ENCODE results near the gene LYST. TPM values are rescaled to one million over a fixed set of nuclear protein-coding genes. Genes with fewer than 3 reads are reported as not detected.

The LYST gene
- polyA plus RNA-seq, 1 donor (not counting 4 experiments of a cell fraction or from before 2014, with no cell fraction given), result 24.7 TPM

GRCh38 chr1:235841938-235842545 is 24.7 kb downstream of the LYST start:
- H3K27ac ChIP-seq (ENCODE audit: control insufficient read depth, insufficient read depth, low read length), result no peak overlapping the region
- H3K9me1 ChIP-seq (ENCODE audit: control insufficient read depth, extremely low read depth, insufficient read depth, low read length), result no peaks in the 10 kb centered on the region
- H3K4me3 ChIP-seq (ENCODE audit: control insufficient read depth in 2 of 3, extremely low read depth in 1 of 3, insufficient read depth in 2 of 3, low read depth in 1 of 3, low read length in 3 of 3), result no peak overlapping the region
- H3K79me2 ChIP-seq (ENCODE audit: control insufficient read depth, insufficient read depth, low read length), result peaks cover 47% of the 10 kb centered on the region
- TF ChIP-seq CTCF (optimal IDR thresholded peaks at IDR 0.05 in 1 of 3, IDR thresholded peaks at IDR 0.05 in 1 of 3, conservative IDR thresholded peaks at IDR 0.05 in 1 of 3; ENCODE audit: extremely low read depth in 1 of 3, insufficient read depth in 2 of 3, low read length in 3 of 3) (no peak), EZH2 (IDR thresholded peaks at IDR 0.05; ENCODE audit: low read length) (no peak)
- no peaks in the 10 kb centered on the region for H4K20me1 ChIP-seq (ENCODE audit: control insufficient read depth, extremely low read depth, insufficient read depth, low read length)
- H3K9me3 ChIP-seq (ENCODE audit: control insufficient read depth, low read depth, low read length), result no peaks in the 10 kb centered on the region
- FAIRE-seq, result no peak
- dilution Hi-C loops (cut with MboI; ENCODE audit: extremely low pct_ligation_motif_present, low sequenced_read_pairs), result no loop called here
- H3K36me3 ChIP-seq (ENCODE audit: control insufficient read depth in 2 of 2, extremely low read depth in 1 of 2, insufficient read depth in 2 of 2, low read length in 2 of 2), result no peaks in the 10 kb centered on the region
- H3K9ac ChIP-seq (ENCODE audit: control insufficient read depth, extremely low read depth, insufficient read depth, low read length), result no peak overlapping the region
- no peaks in the 10 kb centered on the region for H3K4me1 ChIP-seq (ENCODE audit: control insufficient read depth, extremely low read depth, insufficient read depth, low read length)
- no peaks in the 10 kb centered on the region for H3K27me3 ChIP-seq (ENCODE audit: control insufficient read depth, extremely low read depth, insufficient read depth, low read length)
- H2AFZ ChIP-seq (ENCODE audit: control insufficient read depth, low read length), result no peak overlapping the region
- no peak for DNase-seq (ENCODE audit: low read depth, low spot score)
- H3K4me2 ChIP-seq (ENCODE audit: control insufficient read depth, extremely low read depth, insufficient read depth, low read depth, low read length), result no peak overlapping the region

GRCh38 chr1:235838021-235838420 is 28.7 kb downstream of the LYST start:
- TF ChIP-seq EZH2 (IDR thresholded peaks at IDR 0.05; ENCODE audit: low read length) (no peak), CTCF (optimal IDR thresholded peaks at IDR 0.05 in 1 of 3, IDR thresholded peaks at IDR 0.05 in 1 of 3, conservative IDR thresholded peaks at IDR 0.05 in 1 of 3; ENCODE audit: extremely low read depth in 1 of 3, insufficient read depth in 2 of 3, low read length in 3 of 3) (no peak)
- FAIRE-seq (no peak), DNase-seq (ENCODE audit: low read depth, low spot score) (no peak)
- no peak overlapping the region for H3K27ac ChIP-seq (ENCODE audit: control insufficient read depth, insufficient read depth, low read length)
- H3K36me3 ChIP-seq (ENCODE audit: control insufficient read depth in 2 of 2, extremely low read depth in 1 of 2, insufficient read depth in 2 of 2, low read length in 2 of 2), result no peaks in the 10 kb centered on the region
- H3K79me2 ChIP-seq (ENCODE audit: control insufficient read depth, insufficient read depth, low read length), result peaks cover 49% of the 10 kb centered on the region
- H3K4me1 ChIP-seq (ENCODE audit: control insufficient read depth, extremely low read depth, insufficient read depth, low read length), result no peaks in the 10 kb centered on the region
- H3K27me3 ChIP-seq (ENCODE audit: control insufficient read depth, extremely low read depth, insufficient read depth, low read length), result no peaks in the 10 kb centered on the region
- dilution Hi-C loops (cut with MboI; ENCODE audit: extremely low pct_ligation_motif_present, low sequenced_read_pairs), result no loop called here
- no peaks in the 10 kb centered on the region for H3K9me1 ChIP-seq (ENCODE audit: control insufficient read depth, extremely low read depth, insufficient read depth, low read length)
- H3K4me3 ChIP-seq (ENCODE audit: control insufficient read depth in 2 of 3, extremely low read depth in 1 of 3, insufficient read depth in 2 of 3, low read depth in 1 of 3, low read length in 3 of 3), result no peak overlapping the region
- no peak overlapping the region for H2AFZ ChIP-seq (ENCODE audit: control insufficient read depth, low read length)
- H3K9ac ChIP-seq (ENCODE audit: control insufficient read depth, extremely low read depth, insufficient read depth, low read length), result no peak overlapping the region
- no peak overlapping the region for H3K4me2 ChIP-seq (ENCODE audit: control insufficient read depth, extremely low read depth, insufficient read depth, low read depth, low read length)
- H4K20me1 ChIP-seq (ENCODE audit: control insufficient read depth, extremely low read depth, insufficient read depth, low read length), result no peaks in the 10 kb centered on the region
- no peaks in the 10 kb centered on the region for H3K9me3 ChIP-seq (ENCODE audit: control insufficient read depth, low read depth, low read length)
